ENCODE measurements around the gene CYP2S1.
"Not testable (repeated sequence)": the region's sequence is repeated elsewhere in the genome, so short reads cannot be mapped to it uniquely, and the experiment has no call there.

CYP2S1 gene

GRCh38 chr19:41174297-41174928 lies 18.6 kb upstream of the CYP2S1 start:
- Histone ChIP-seq H2BK15ac (replicated peaks; ENCODE audit: low read depth) (no peak overlapping the region), H3K18ac (ENCODE audit: low read length) (no peak overlapping the region), H2BK5ac (ENCODE audit: low read length) (no peak overlapping the region), H3K36me3 (ENCODE audit: control insufficient read depth, insufficient read depth, low read length) (no peaks in the 10 kb centered on the region), H3K4me3 (ENCODE audit: low read length) (no peak overlapping the region), H3K4me1 (ENCODE audit: control insufficient read depth, low read depth, low read length) (peaks cover 2% of the 10 kb centered on the region), H3K79me2 (ENCODE audit: control insufficient read depth, insufficient read depth, low read length) (no peaks in the 10 kb centered on the region), H3K27me3 (ENCODE audit: insufficient read depth, low read length, poor library complexity) (no peaks in the 10 kb centered on the region), H3K79me1 (ENCODE audit: low read length) (peaks cover 4% of the 10 kb centered on the region), H3K4me2 (ENCODE audit: low read length) (no peak overlapping the region), H4K5ac (ENCODE audit: low read length) (no peak overlapping the region), H3K23ac (ENCODE audit: low read length) (no peak overlapping the region), H2AK5ac (ENCODE audit: low read length) (no peak overlapping the region), H2BK120ac (ENCODE audit: low read depth, low read length) (no peak overlapping the region), H3K9ac (ENCODE audit: low read length) (peak overlapping the region; percentile 42), H3K4ac (ENCODE audit: low read depth, low read length) (peak overlapping the region; percentile 17), H4K8ac (ENCODE audit: low read depth, low read length) (no peak overlapping the region), H3K56ac (ENCODE audit: low read length) (peak overlapping the region; percentile 74), H3K27ac (ENCODE audit: low read depth, low read length) (no peak overlapping the region)
- no peak for DNase-seq
- no CpG with 5 or more reads among the region's 15 CpGs for WGBS (ENCODE audit: extremely low coverage, insufficient coverage, low lambda C conversion rate)

DNA sequence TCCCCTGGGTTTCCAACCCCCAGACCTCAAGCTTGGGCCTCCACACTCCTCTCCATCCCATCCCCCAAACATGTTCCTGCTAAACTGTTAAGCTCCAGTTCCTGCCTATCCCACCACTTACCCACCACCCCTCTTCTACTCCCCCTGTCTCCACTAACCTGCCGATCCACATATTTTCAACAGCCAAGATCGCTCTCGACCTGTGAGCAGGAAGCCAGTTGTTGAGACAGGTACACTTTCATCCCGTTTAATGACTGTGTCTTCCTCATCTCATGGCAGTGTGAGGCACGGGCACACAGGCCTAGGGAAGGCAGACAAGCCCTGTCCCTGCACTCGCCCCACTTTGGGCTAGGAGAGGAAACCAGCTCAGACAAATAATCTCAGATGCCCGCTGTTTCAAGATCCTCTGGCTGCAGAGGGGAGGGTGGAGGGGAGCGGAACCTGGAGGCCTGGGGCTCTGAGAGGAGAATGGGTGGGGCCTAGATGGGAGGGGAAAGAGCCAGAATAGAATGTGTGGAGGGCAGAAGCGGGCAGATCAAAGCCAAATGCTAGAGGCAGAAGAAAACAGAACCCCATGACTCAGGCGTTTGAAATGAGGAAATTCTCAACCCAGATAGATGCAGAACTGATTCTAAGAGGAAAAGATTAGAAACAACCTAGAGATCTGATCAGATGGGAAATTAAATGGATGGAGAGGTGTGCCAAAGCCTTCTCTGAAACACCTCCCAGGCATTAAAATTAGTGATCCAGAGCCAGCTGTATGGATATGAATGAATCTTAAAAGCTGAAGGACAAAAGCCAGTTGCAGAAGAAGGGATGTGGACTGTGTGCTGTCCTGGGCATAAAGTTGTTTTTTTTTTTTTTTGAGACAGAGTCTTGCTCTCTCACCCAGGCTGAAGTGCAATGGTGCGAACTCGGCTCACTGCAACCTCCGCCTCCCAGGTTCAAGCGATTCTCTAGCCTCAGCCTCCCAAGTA lies 16.9 kb upstream of the CYP2S1 start:
- H2BK5ac ChIP-seq (ENCODE audit: low read length): peak overlapping the region; percentile 92
- peak overlapping the region; percentile 7 for H3K4me3 ChIP-seq (ENCODE audit: low read length)
- H3K27ac ChIP-seq (ENCODE audit: low read depth, low read length): peak overlapping the region; percentile 96
- no peak overlapping the region for H4K5ac ChIP-seq (ENCODE audit: low read length)
- H3K9ac ChIP-seq (ENCODE audit: low read length): peak overlapping the region; percentile 74
- peak overlapping the region; percentile 92 for H3K56ac ChIP-seq (ENCODE audit: low read length)
- H3K4me2 ChIP-seq (ENCODE audit: low read length): peak overlapping the region; percentile 61
- peak overlapping the region; percentile 45 for H2BK120ac ChIP-seq (ENCODE audit: low read depth, low read length)
- H2BK15ac ChIP-seq (replicated peaks; ENCODE audit: low read depth): no peak overlapping the region
- H3K18ac ChIP-seq (ENCODE audit: low read length): peak overlapping the region; percentile 88
- no peaks in the 10 kb centered on the region for H3K36me3 ChIP-seq (ENCODE audit: control insufficient read depth, insufficient read depth, low read length)
- H4K8ac ChIP-seq (ENCODE audit: low read depth, low read length): no peak overlapping the region
- DNase-seq: peak; percentile 99
- peak overlapping the region; percentile 20 for H2AK5ac ChIP-seq (ENCODE audit: low read length)
- H3K79me1 ChIP-seq (ENCODE audit: low read length): peaks cover 4% of the 10 kb centered on the region
- peaks cover 2% of the 10 kb centered on the region for H3K4me1 ChIP-seq (ENCODE audit: control insufficient read depth, low read depth, low read length)
- no peaks in the 10 kb centered on the region for H3K79me2 ChIP-seq (ENCODE audit: control insufficient read depth, insufficient read depth, low read length)
- H3K27me3 ChIP-seq (ENCODE audit: insufficient read depth, low read length, poor library complexity): no peaks in the 10 kb centered on the region
- peak overlapping the region; percentile 90 for H3K4ac ChIP-seq (ENCODE audit: low read depth, low read length)
- WGBS (ENCODE audit: extremely low coverage, insufficient coverage, low lambda C conversion rate): no CpG with 5 or more reads among the region's 14 CpGs
- H3K23ac ChIP-seq (ENCODE audit: low read length): no peak overlapping the region

GRCh38 chr19:41180173-41180572 lies 12.8 kb upstream of the CYP2S1 start:
- no CpG with 5 or more reads among the region's 34 CpGs for WGBS (ENCODE audit: extremely low coverage, insufficient coverage, low lambda C conversion rate)
- H3K18ac ChIP-seq (ENCODE audit: low read length); H4K8ac ChIP-seq (ENCODE audit: low read depth, low read length); DNase-seq; H3K4me1 ChIP-seq (ENCODE audit: control insufficient read depth, low read depth, low read length); H2BK15ac ChIP-seq (replicated peaks; ENCODE audit: low read depth); H3K56ac ChIP-seq (ENCODE audit: low read length); H2AK5ac ChIP-seq (ENCODE audit: low read length); H3K9ac ChIP-seq (ENCODE audit: low read length); H3K23ac ChIP-seq (ENCODE audit: low read length); H3K79me1 ChIP-seq (ENCODE audit: low read length); H3K79me2 ChIP-seq (ENCODE audit: control insufficient read depth, insufficient read depth, low read length); H3K4ac ChIP-seq (ENCODE audit: low read depth, low read length); H2BK5ac ChIP-seq (ENCODE audit: low read length); H3K27ac ChIP-seq (ENCODE audit: low read depth, low read length); H2BK120ac ChIP-seq (ENCODE audit: low read depth, low read length); H3K36me3 ChIP-seq (ENCODE audit: control insufficient read depth, insufficient read depth, low read length); H4K5ac ChIP-seq (ENCODE audit: low read length); H3K4me3 ChIP-seq (ENCODE audit: low read length); H3K27me3 ChIP-seq (ENCODE audit: insufficient read depth, low read length, poor library complexity); H3K4me2 ChIP-seq (ENCODE audit: low read length): not testable (repeated sequence)

- Histone ChIP-seq H4K8ac (ENCODE audit: low read depth, low read length) (no peak overlapping the region), H2BK5ac (ENCODE audit: low read length) (peak overlapping the region; percentile 98), H3K56ac (ENCODE audit: low read length) (peak overlapping the region; percentile 69), H3K4me1 (ENCODE audit: control insufficient read depth, low read depth, low read length) (peaks cover 11% of the 10 kb centered on the region), H3K18ac (ENCODE audit: low read length) (peak overlapping the region; percentile 64), H2BK15ac (replicated peaks; ENCODE audit: low read depth) (no peak overlapping the region), H3K27me3 (ENCODE audit: insufficient read depth, low read length, poor library complexity) (no peaks in the 10 kb centered on the region), H3K79me1 (ENCODE audit: low read length) (no peaks in the 10 kb centered on the region), H4K5ac (ENCODE audit: low read length) (no peak overlapping the region), H3K79me2 (ENCODE audit: control insufficient read depth, insufficient read depth, low read length) (peaks cover 1% of the 10 kb centered on the region), H3K27ac (ENCODE audit: low read depth, low read length) (peak overlapping the region; percentile 82), H2BK120ac (ENCODE audit: low read depth, low read length) (no peak overlapping the region), H3K4me3 (ENCODE audit: low read length) (no peak overlapping the region), H3K23ac (ENCODE audit: low read length) (no peak overlapping the region), H3K4me2 (ENCODE audit: low read length) (no peak overlapping the region), H3K36me3 (ENCODE audit: control insufficient read depth, insufficient read depth, low read length) (no peaks in the 10 kb centered on the region), H3K4ac (ENCODE audit: low read depth, low read length) (peak overlapping the region; percentile 88), H3K9ac (ENCODE audit: low read length) (peak overlapping the region; percentile 12), H2AK5ac (ENCODE audit: low read length) (peak overlapping the region; percentile 1)
- DNase-seq: peak; percentile 68
- no CpG with 5 or more reads among the region's 8 CpGs for WGBS (ENCODE audit: extremely low coverage, insufficient coverage, low lambda C conversion rate)
Observed at GRCh38 chr19:41186971-41187883, 5.8 kb upstream of the CYP2S1 start.

- no peaks in the 10 kb centered on the region for H3K79me1 ChIP-seq (ENCODE audit: low read length)
- DNase-seq: no peak
- no peak overlapping the region for H3K4me3 ChIP-seq (ENCODE audit: low read length)
- peak overlapping the region; percentile 79 for H3K27ac ChIP-seq (ENCODE audit: low read depth, low read length)
- peak overlapping the region; percentile 70 for H2BK5ac ChIP-seq (ENCODE audit: low read length)
- peaks cover 14% of the 10 kb centered on the region for H3K4me1 ChIP-seq (ENCODE audit: control insufficient read depth, low read depth, low read length)
- peak overlapping the region; percentile 64 for H3K56ac ChIP-seq (ENCODE audit: low read length)
- H3K79me2 ChIP-seq (ENCODE audit: control insufficient read depth, insufficient read depth, low read length): peaks cover 7% of the 10 kb centered on the region
- H3K18ac ChIP-seq (ENCODE audit: low read length): peak overlapping the region; percentile 64
- no peaks in the 10 kb centered on the region for H3K36me3 ChIP-seq (ENCODE audit: control insufficient read depth, insufficient read depth, low read length)
- H3K4me2 ChIP-seq (ENCODE audit: low read length): no peak overlapping the region
- H3K23ac ChIP-seq (ENCODE audit: low read length): no peak overlapping the region
- H2BK120ac ChIP-seq (ENCODE audit: low read depth, low read length): peak overlapping the region; percentile 31
- no peaks in the 10 kb centered on the region for H3K27me3 ChIP-seq (ENCODE audit: insufficient read depth, low read length, poor library complexity)
- no peak overlapping the region for H3K4ac ChIP-seq (ENCODE audit: low read depth, low read length)
- no peak overlapping the region for H4K8ac ChIP-seq (ENCODE audit: low read depth, low read length)
- H2AK5ac ChIP-seq (ENCODE audit: low read length): no peak overlapping the region
- no CpG with 5 or more reads among the region's 3 CpGs for WGBS (ENCODE audit: extremely low coverage, insufficient coverage, low lambda C conversion rate)
- no peak overlapping the region for H3K9ac ChIP-seq (ENCODE audit: low read length)
- H4K5ac ChIP-seq (ENCODE audit: low read length): no peak overlapping the region
- no peak overlapping the region for H2BK15ac ChIP-seq (replicated peaks; ENCODE audit: low read depth)
Observed at GRCh38 chr19:41187884-41188279, 5.1 kb upstream of the CYP2S1 start.

Measured in mesendoderm (in vitro differentiated cells).